K562 (cell line): Measurements from ENCODE around the gene COPS9. TPM values are rescaled to one million over a fixed set of nuclear protein-coding genes. Genes with fewer than 3 reads are reported as not detected.

Experiments used
- ATAC-seq: fragments of 200-7000 bp; cut with Tn5 transposase; 3 replicates; pipeline ENCODE4 v1.9.1; 2020; ENCODE audit warnings: moderate library complexity
- BruUV-seq: library from RNA; stranded (reverse); fragments of 400-500 nt; replicated peaks from 2 replicates; lab custom pipeline; 2021; lab: Mats Ljungman, UMichigan
- CTCF ChIA-PET: fragments of 300-600 bp; formaldehyde crosslinking; extraction: SDS; loops from one replicate; lab custom pipeline; 2021; ENCODE audit warnings: low intra/inter-chr PET ratio; lab: Yijun Ruan, JAX
- POLR2A ChIA-PET: fragments of 300-600, 350-650 bp; sonication (Branson Sonifier 250); formaldehyde crosslinking; extraction: SDS; loops from one replicate; lab custom pipeline; 2021; ENCODE audit warnings: antibody characterized with exemption, inconsistent platforms; lab: Yijun Ruan, JAX
- DNase-seq, 4 experiments: peaks; one replicate each; pipeline versions ENCODE4 v3.0.0 to v3.0.0-alpha.2; 2011 to 2018; ENCODE audit warnings: low spot score in 3 of 4, mixed read lengths in 3 of 4; ENCODE audit errors: extremely low read depth in 1 of 4
- FAIRE-seq: peaks from 2 replicates; lab custom pipeline; 2011; peaks lifted over from hg19 to GRCh38; lab: Jason Lieb, UNC
- H2AFZ ChIP-seq: 2 replicates; pipeline ENCODE4 v1.6.0; 2011; ENCODE audit warnings: low read depth, low read length, control low read depth, inconsistent platforms
- H3K27ac ChIP-seq: fragments of 200-600 bp; 3 replicates; pipeline ENCODE4 v1.8.0; 2011; ENCODE audit warnings: low read depth, mild to moderate bottlenecking, control low read depth, inconsistent platforms, low read length, moderate library complexity, mixed read lengths; ENCODE audit errors: extremely low read depth
- H3K27me3 ChIP-seq, 2 experiments: fragments of 300-600 bp in 1 of 2; 2 replicates in 1 of 2; 3 replicates in 1 of 2; pipeline versions ENCODE4 v1.6.0 to v1.8.0; 2011; ENCODE audit warnings: inconsistent platforms in 2 of 2, low read length in 2 of 2, mild to moderate bottlenecking in 1 of 2, mixed read lengths in 1 of 2, moderate library complexity in 1 of 2; ENCODE audit not compliant: control insufficient read depth in 2 of 2, insufficient read depth in 2 of 2
- H3K36me3 ChIP-seq: fragments of 300-600 bp; 3 replicates; pipeline ENCODE4 v1.8.0; 2011; ENCODE audit warnings: mild to moderate bottlenecking, low read length, inconsistent platforms; ENCODE audit not compliant: control insufficient read depth, insufficient read depth
- H3K4me1 ChIP-seq, 2 experiments: fragments of 200-600 bp in 1 of 2; replicated peaks in 1 of 2; 2 replicates in 1 of 2; 3 replicates in 1 of 2; pipeline versions ENCODE4 v1.5.1 to v1.8.0; 2011; ENCODE audit warnings: inconsistent platforms in 2 of 2, low read length in 2 of 2, mild to moderate bottlenecking in 1 of 2, mixed read lengths in 1 of 2, moderate library complexity in 1 of 2; ENCODE audit not compliant: control insufficient read depth in 2 of 2, insufficient read depth in 2 of 2
- H3K4me2 ChIP-seq: 2 replicates; pipeline ENCODE4 v1.6.1; 2011; ENCODE audit warnings: low read length, control low read depth, inconsistent platforms, mixed read lengths; ENCODE audit not compliant: insufficient read depth
- H3K4me3 ChIP-seq: fragments of 200-600 bp; sonication (generic), shearing (Covaris generic); 2 replicates; pipeline ENCODE4 v1.5.1; 2016; ENCODE audit warnings: control low read depth, inconsistent platforms
- H3K79me2 ChIP-seq: fragments of 200-600 bp; 3 replicates; pipeline ENCODE4 v1.8.0; 2011; ENCODE audit warnings: low read length, inconsistent platforms; ENCODE audit not compliant: control insufficient read depth, insufficient read depth
- H3K9ac ChIP-seq, 2 experiments: 2 replicates each; pipeline versions ENCODE4 v1.6.0 to v1.6.1; 2011; ENCODE audit warnings: low read depth in 2 of 2, low read length in 2 of 2, control low read depth in 1 of 2, inconsistent platforms in 1 of 2, mild to moderate bottlenecking in 1 of 2, mixed read lengths in 1 of 2; ENCODE audit not compliant: insufficient read depth in 1 of 2
- H3K9me1 ChIP-seq: one replicate; pipeline ENCODE4 v1.6.0; 2011; ENCODE audit warnings: inconsistent platforms, mild to moderate bottlenecking, low read length, moderate library complexity; ENCODE audit not compliant: control insufficient read depth, insufficient read depth
- H3K9me3 ChIP-seq: replicated peaks from 2 replicates; pipeline ENCODE4 v1.5.1; 2011; ENCODE audit warnings: low read depth, low read length, inconsistent platforms; ENCODE audit not compliant: control insufficient read depth, insufficient read depth
- H4K20me1 ChIP-seq: replicated peaks from 2 replicates; pipeline ENCODE4 v1.6.1; 2011; ENCODE audit warnings: low read length, inconsistent platforms, mixed read lengths; ENCODE audit not compliant: control insufficient read depth, insufficient read depth
- CTCFL ChIP-seq: IDR thresholded peaks from 2 replicates; pipeline ENCODE4 v1.6.1; 2011; ENCODE audit warnings: borderline replicate concordance, low read depth, mild to moderate bottlenecking, moderate library complexity, low read length; ENCODE audit not compliant: insufficient read depth, poor library complexity, severe bottlenecking
- L3MBTL2 ChIP-seq: fragments of 450-650 bp; IDR thresholded peaks from 2 replicates; pipeline ENCODE4 v1.6.1; 2016; ENCODE audit warnings: mild to moderate bottlenecking, moderate library complexity
- RBM39 ChIP-seq: fragments of 200-400 bp; formaldehyde crosslinking; optimal IDR thresholded peaks from 2 replicates; pipeline ENCODE3; 2018; ENCODE audit warnings: low read depth, low read length
- TGIF2 ChIP-seq: sonication (generic); formaldehyde crosslinking; IDR thresholded peaks from 2 replicates; pipeline ENCODE4 v1.8.1; 2022; ENCODE audit warnings: mild to moderate bottlenecking, missing genetic modification reagents, moderate library complexity
- THAP12 ChIP-seq: fragments of 250-450 bp; sonication (Bioruptor Pico); IDR thresholded peaks from 2 replicates; pipeline ENCODE4 v1.9.0; 2021; ENCODE audit warnings: mild to moderate bottlenecking, inconsistent platforms
- ZFP36 ChIP-seq: fragments of 150-350 bp; IDR thresholded peaks from 2 replicates; pipeline ENCODE4 v1.6.1; 2018; ENCODE audit warnings: low read length, low read depth; ENCODE audit not compliant: partially characterized antibody
- ZNF175 ChIP-seq: fragments of 200-800 bp; sonication (Bioruptor generic); IDR thresholded peaks from 2 replicates; pipeline ENCODE4 v1.6.1; 2016; ENCODE audit warnings: low read depth, mild to moderate bottlenecking, missing genetic modification characterization, missing compliant biosample characterization
- ZNF41 ChIP-seq: fragments of 250-450 bp; sonication (Bioruptor Pico); conservative IDR thresholded peaks from 2 replicates; pipeline ENCODE4 v1.4.0; 2020; ENCODE audit warnings: mild to moderate bottlenecking
- WGBS: fragments of 100-300 bp; shearing (Covaris generic); methylation state at CpG from one replicate; pipeline ENCODE4 v1.1.6; 2016; ENCODE audit warnings: low coverage, mixed read lengths; ENCODE audit not compliant: insufficient coverage; ENCODE audit errors: missing lambda C conversion rate; 5-methylcytosine and 5-hydroxymethylcytosine counted together
- in situ Hi-C: fragments of 300-500 bp; cut with MboI; formaldehyde crosslinking; loops from 4 replicates; pipeline ENCODE4 v1.15.0; 2018; ENCODE audit warnings: inconsistent platforms, mixed read lengths
- intact Hi-C: fragments of 100-400 bp; cut with micrococcal nuclease; formaldehyde crosslinking; loops from 2 replicates; pipeline ENCODE4 v1.14.2; 2022
- polyA plus RNA-seq, 8 experiments: library from polyadenylated mRNA; depleted of rRNA in 4 of 8; stranded (reverse) in 5 of 8; unstranded in 3 of 8; fragments of >200 nt; fragmentation: Nextera tagmentation in 2 of 8; fragmentation: Illumina TruSeq in 1 of 8; extraction: Ambion mirVana in 2 of 8; extraction: Trizol in 1 of 8; gene quantifications; 2 replicates each; pipeline versions ENCODE4 v1.2.1 to v1.2.3, GENCODE V29; 2011 to 2014; ENCODE audit warnings: inconsistent platforms in 1 of 8, missing spikeins in 1 of 8
- total RNA-seq, 7 experiments: library from RNA; depleted of rRNA in 6 of 7; stranded (reverse); fragments of >200 nt in 6 of 7; fragmentation: Illumina TruSeq in 2 of 7; extraction: Trizol in 2 of 7; gene quantifications; 2 replicates each; pipeline versions ENCODE4 v1.2.1 to v1.2.3, GENCODE V29; 2011 to 2021; ENCODE audit warnings: low replicate concordance in 1 of 7

The COPS9 gene
- total and polyA plus RNA-seq, 9 of the 15 experiments (the other 6 are each of a cell fraction or from before 2014, with no cell fraction given): 55.0 to 281 (median 99.9) TPM

- no peak for FAIRE-seq
- CTCF ChIA-PET: no interaction called here
- ATAC-seq: no peak
These were observed 38.4 kb upstream of the COPS9 start for GRCh38 chr2:240174496-240174895.

More at GRCh38 chr2:240174496-240174895, 38.4 kb upstream of the COPS9 start:
- DNase-seq: no peak
- no peaks in the 10 kb centered on the region for H3K9me1 ChIP-seq
- no peaks in the 10 kb centered on the region for H3K4me1 ChIP-seq
- no peak overlapping the region for H2AFZ ChIP-seq
- no peak overlapping the region for H3K4me3 ChIP-seq
- no TSS peak for BruUV-seq
- no peaks in the 10 kb centered on the region for H3K36me3 ChIP-seq
- no peaks in the 10 kb centered on the region for H3K79me2 ChIP-seq
- 0% methylated on average over 7 of the region's 7 CpGs for WGBS
- intact Hi-C loops: no loop called here
- no peak overlapping the region for H3K27ac ChIP-seq
- H4K20me1 ChIP-seq: no peaks in the 10 kb centered on the region
- in situ Hi-C loops: no loop called here
- POLR2A ChIA-PET: no interaction called here
- no peak overlapping the region for H3K9ac ChIP-seq
- no peak overlapping the region for H3K4me2 ChIP-seq
- H3K27me3 ChIP-seq: peaks cover 0 to 34% of the 10 kb centered on the region in 2 experiments; a peak in 2 of 5 replicates
- no peak for TF ChIP-seq ZNF41 (CRISPR knock-in tag)
- TF ChIP-seq THAP12 (CRISPR knock-in tag): no peak
- no peak for TF ChIP-seq TGIF2 (CRISPR knock-in tag)
- TF ChIP-seq L3MBTL2: no peak
- no peak for TF ChIP-seq RBM39
- TF ChIP-seq ZFP36: no peak
- TF ChIP-seq ZNF175 (CRISPR knock-in tag): no peak
- TF ChIP-seq CTCFL: no peak
- H3K9me3 ChIP-seq: no peaks in the 10 kb centered on the region
